ENCODE data around the gene FBXL19.

GRCh38 chr16:30953111-30953510 lies 29.7 kb downstream of the FBXL19 start:
- no peak for TF ChIP-seq CTCF (IDR thresholded peaks at IDR 0.05; ENCODE audit: low read depth, low read length)
- TF ChIP-seq POLR2A (IDR thresholded peaks at IDR 0.05; ENCODE audit: extremely low read depth, insufficient read length), result no peak

All from NB4 (cell line).